GM18505 (cell line): Measurements from ENCODE around the gene LGALS3.
"Not testable (repeated sequence)": the region's sequence is repeated elsewhere in the genome, so short reads cannot be mapped to it uniquely, and the experiment has no call there.

Source experiments
- ATAC-seq: cut with Tn5 transposase; IDR thresholded peaks from one replicate; pipeline ENCODE4 v1.9.1; 2021; ENCODE audit not compliant: unreplicated experiment
- POLR2A ChIP-seq: IDR thresholded peaks from 4 replicates; pipeline ENCODE4 v1.6.1; 2011; ENCODE audit warnings: borderline replicate concordance; ENCODE audit not compliant: insufficient read depth, insufficient read length; ENCODE audit errors: extremely low read depth

LGALS3 gene

DNA sequence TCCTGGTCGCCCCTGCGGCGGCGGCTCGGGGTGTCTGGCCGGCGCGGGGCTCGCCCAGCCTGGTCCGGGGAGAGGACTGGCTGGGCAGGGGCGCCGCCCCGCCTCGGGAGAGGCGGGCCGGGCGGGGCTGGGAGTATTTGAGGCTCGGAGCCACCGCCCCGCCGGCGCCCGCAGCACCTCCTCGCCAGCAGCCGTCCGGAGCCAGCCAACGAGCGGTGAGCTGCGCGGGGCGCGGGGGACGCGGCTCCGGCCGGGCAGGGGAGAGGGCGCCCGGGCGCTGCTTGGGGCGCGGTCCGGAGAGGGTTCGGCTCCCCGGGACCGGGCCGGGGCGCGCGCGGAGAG is at the start of gene LGALS3:
LGALS3 (plus strand) TSS at position 167 of the 342 bp plus-strand sequence. CDS start 8,122 bp downstream, outside the sequence.
- peak; percentile 17 for TF ChIP-seq POLR2A
- ATAC-seq, result peak; percentile 64

DNA sequence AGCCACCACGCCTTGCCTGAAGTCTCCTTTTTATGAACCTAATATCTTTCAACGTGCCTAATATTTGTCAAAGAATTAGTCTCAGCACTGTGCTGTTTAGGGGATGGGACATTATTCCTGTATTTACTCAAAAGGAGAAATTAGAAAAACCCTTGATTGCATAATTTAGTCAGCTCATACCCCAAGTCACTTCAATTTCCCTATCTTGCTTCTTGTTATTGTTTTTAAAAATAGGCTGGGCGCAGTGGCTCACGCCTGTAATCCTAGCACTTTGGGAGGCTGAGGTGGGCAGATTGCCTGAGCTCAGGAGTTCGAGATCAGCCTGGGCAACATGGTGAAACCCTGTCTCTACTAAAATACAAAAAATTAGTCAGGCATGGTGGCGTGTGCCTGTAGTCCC is 49.1 kb upstream of the LGALS3 start:
- ATAC-seq, result not testable (repeated sequence)

DNA sequence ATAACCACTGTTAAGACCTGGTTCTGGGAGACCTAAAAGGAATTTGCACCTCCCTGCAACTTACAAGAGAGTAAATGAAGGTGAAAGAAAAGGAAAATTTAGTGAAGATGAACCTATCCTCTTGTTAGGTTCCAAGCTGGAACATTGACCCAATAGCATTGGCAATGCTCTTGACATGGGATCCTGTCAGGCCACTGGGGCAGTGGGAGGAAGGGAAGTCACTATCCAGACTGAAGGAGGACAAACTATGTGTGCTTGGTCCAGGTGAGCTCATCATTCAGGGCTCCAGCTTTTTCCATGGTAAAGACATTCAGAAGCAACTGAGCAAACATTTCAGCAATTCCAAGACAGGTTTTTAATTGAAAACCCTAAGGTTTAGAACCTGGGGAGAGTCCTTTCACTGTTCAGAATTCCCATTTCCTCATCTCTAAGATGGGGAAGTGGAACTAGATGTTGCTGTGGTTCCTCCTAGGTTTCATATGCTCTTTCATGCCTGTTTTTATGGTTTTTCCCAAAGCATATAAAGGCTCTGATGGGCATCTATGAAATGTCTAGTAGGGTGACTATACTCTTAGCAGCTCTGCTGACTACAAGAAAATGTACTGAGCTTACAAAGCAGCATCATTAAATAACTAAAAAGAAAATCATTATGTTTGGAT is 44.5 kb upstream of the LGALS3 start:
- no peak for ATAC-seq
- no peak for TF ChIP-seq POLR2A

DNA sequence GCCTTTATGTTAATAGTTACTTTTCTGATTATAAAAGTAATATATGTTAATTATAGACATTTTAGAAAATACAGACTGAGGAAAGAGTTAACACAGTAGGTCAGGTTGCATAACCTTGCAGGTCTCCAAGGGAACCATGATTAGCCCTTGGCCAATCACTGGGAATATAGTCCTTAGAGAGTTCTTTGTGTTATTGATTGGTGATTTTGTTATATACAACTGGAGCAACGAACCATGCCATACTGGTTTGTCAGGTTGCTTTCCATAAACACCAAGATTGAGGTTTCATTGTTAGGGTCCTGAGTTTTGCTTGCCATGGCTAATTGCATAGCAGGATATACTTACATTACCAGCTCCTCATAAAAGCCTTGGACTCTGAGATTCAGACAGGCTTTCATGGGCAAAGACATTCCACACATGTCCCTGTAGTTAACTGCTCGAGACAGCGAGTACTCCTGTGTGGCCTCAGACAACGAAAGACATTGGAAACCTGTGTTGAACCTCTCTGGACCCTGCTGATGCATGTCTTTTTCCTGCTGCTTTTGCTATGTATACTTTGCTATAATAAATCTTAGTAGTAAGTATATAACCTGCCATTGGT is 43.9 kb upstream of the LGALS3 start:
- no peak for TF ChIP-seq POLR2A
- ATAC-seq, result no peak

DNA sequence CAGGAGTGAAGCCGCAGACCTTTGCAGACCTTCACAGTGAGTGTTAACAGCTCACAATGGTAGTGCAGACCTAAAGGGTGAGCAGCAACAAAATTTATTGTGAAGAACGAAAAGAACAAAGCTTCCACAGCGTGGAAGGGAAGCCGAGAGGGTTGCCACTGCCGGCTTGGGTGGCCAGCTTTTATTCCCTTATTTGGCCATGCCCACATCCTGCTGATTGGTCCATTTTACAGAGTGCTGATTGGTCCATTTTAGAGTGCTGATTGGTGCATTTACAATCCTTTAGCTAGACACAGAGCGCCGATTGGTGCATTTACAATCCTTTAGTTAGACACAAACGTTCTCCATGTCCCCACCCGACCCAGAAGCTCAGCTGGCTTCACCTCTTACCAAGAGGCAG is 42.1 kb upstream of the LGALS3 start:
- no peak for TF ChIP-seq POLR2A
- ATAC-seq, result no peak

DNA sequence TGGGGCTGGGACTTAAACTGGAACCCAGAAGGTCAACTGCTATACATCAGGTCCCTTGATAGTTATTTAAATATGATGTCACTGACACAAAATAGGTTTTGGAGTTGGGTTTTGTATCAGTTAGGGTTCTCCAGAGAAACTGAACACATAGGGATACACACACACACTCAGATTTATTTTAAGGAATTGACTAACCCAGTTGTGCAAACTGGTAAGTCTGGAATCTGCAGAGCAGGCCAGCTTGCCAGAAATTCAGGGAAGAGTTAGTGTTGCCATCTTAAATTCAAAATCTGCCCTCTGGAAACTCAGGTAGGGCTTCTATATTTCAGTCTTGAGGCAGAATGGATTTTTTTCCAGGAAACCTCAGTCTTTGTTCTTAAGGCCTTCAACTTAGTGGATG is 40.7 kb upstream of the LGALS3 start:
- TF ChIP-seq POLR2A, result no peak
- ATAC-seq, result no peak

DNA sequence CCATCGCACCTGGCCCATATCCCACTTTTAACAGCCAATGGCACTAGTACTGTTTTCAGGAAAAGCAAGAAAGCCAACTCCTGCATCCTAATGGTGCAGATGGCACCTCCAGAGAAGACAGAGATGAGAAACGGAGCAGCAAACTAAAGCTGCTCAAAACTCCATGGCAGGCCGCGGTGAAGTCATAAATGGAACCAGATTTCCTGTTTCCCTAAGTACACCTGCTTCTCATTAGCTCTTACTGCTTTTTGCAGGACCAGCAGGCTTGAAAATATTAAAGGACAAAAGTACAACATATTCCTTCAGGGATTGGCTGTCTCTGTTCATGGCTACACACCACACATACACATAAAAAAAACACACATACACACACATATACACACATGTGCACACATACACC is 36.7 kb upstream of the LGALS3 start:
- ATAC-seq, result no peak
- TF ChIP-seq POLR2A, result no peak

DNA sequence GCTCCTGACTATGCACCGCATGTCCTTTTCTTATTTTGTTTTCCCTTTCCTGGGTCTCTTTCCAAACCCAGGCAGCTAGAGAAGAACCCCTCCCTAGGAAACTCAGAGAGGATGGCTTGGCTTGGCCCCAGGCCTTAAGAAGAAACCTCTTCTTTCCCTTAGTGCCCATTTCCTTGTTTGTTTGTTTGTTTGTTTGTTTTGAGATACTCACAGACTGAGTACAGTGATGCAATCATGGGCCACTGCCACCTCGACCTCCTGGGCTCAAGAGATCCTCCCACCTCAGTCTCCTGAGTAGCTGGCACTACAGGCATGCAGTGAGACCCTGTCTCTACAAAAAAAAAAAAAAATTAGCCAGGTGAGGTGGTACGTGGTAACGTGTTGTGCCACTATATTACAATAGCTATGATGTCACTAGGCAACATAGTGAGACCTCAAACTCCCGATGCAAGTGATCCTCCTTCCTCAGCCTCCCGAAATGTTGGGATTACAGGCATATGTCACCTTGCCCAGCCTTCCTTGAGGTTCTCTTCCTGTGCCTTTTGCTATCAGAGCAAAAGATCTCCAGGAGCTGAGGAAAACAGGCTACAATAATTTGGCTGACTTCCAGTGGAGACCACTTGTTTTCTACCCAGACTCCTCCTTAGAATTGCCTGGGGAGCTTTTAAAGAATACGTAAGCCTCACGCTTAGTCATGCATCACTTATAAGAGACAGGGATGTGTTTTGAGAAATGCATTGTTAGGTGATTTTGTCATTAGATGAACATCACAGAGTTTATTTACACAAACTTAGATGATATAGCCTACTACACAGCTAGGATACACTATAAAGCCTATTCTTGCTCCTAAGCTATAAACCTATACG is 34.5 kb upstream of the LGALS3 start:
- ATAC-seq, result no peak
- TF ChIP-seq POLR2A, result no peak

DNA sequence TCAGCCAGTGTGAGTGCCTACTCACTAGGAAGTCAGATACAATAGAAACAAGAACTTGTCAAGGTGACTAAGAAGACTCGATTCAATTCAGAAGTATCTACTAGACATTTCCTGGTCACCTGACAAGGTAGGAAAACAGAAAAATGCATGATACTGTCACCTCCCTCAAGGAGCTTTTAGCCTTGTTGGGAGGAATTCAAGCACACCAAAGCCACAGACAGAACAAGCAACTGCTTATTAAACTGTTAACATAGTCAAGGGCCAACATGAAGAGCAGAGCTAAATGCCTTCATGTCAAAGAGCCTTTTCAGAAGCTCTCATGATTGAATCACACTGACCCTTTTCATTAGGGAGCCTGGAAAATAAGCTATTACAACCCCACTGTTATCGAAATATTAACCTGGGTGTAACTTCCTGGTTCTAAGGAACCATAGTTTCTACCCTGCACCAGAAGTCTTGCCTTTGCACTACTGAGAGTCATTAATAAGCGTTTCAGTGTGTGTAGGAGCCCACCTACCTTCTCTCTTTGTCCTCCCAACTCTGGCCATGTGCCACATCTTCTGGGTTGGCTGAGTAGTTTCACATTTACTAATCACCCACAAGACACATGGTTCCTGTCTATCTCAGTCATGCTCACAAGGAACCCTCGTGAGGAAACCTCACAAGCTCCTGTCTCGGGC is 31.0 kb upstream of the LGALS3 start:
- ATAC-seq, result peak; percentile 68
- no peak for TF ChIP-seq POLR2A

DNA sequence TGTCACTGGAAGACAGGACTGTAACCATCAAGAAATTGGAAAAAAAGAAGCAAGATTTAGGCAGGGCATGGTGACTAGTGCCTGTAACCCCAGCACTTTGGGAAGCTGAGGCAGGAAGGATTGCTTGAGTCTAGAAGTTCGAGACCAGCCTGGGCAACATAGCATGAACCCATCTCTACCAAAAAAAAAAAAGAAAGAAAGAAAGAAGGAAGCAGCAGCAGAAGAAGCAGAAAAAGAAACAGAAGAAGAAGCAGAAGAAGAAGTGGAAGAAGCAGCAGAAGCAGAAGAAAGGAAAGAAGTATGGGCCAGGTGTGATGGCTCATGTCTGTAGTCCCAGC is 30.5 kb upstream of the LGALS3 start:
- TF ChIP-seq POLR2A, result no peak
- no peak for ATAC-seq

DNA sequence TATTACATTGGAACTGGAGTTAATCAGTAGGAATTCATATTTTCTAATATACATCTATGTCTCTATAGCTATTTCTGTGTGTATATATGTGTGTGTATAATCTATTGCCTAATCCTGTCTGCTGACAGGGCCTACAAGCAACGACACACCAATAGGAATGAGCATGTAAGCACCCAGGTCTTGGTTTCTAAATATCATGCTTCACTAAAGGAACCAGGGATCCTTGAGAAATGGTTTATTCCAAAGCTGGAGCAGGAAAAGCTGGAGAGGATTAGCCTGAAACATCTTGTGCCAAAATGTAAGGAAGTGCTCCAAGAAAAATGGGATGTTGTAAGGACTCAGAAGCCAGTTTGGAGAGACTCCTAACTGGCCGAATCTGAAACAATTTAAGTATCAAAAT is 29.3 kb upstream of the LGALS3 start:
- TF ChIP-seq POLR2A, result no peak
- no peak for ATAC-seq

DNA sequence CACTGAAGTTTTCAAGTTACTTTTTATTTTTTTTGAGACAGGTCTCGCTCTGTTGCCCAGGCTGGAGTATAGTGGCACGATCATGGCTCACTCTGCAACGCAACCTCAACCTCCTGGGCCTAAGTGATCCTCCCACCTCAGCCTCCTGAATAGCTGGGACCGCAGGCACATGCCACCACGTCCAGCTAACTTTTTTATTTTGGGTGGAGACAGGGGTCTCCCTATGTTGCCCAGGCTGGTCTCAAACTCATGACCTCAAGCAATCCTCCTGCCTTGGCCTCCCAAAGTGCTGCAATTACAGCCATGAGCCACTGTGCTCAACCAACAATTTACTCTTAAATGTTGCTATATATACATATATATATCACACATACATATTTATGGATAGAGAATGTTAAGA is 27.4 kb upstream of the LGALS3 start:
- TF ChIP-seq POLR2A, result no peak

DNA sequence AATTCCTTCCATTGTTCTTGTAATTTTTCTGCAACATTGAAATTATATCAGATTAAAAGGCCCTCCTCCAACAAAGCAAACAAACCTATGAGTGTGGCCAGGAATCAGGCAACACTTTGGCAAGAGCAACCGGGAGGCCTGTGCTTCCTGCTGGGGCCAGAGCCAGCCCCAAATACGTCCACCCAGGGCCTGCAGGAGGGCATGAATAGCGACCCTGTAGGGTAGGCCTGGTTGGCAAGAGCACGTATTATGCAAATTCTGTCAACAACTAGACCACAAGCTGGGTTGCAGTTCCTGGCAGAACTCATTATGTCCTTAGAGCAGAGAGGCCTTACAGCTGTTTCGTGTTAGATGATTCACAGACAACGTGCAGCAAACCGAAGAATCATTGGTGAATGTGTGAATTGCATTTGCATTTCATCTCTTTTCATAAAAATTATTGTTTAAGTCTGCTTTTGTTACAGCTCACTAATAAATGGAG is 26.9 kb upstream of the LGALS3 start:
- ATAC-seq, result peak; percentile 53
- peak; percentile 71 for TF ChIP-seq POLR2A

More for the DNA sequence above, 27.4 kb upstream of the LGALS3 start:
- no peak for ATAC-seq

DNA sequence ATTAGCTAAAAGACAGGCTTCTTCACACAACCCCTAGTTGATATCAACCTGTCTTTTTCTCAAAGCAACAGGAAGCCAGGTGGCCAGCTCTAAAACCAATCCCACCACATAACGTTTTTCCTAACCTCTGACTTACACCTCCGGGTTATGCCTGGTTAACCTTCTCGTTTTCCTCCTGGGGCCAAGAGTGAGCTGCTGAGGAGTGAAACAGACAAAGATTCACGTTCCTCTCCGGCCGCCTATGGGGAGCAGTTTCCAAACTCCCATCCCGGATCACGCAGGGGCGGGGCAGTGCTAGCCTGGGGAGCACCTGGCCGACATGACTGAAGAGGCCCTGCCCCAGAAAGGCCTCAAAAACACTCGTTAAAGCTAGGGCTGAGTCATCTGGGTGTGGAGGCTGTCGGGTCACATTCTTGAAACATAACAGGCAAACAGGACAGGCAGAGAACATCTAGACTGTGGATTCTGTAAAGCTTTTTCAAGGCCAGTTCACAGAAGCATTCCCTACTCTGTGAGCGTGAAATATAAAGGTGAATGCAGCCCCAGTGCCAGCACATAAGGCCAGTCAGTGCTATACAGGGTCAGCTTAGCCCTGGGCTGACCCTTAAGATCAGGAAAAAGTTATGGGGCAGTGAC is 25.9 kb upstream of the LGALS3 start:
- peak; percentile 35 for TF ChIP-seq POLR2A

More for the DNA sequence above, 25.9 kb upstream of the LGALS3 start:
- no peak for ATAC-seq
